HepG2 (cell line): Measurements from ENCODE around the gene CEBPE. TPM values are rescaled to one million over a fixed set of nuclear protein-coding genes. Genes with fewer than 3 reads are reported as not detected.

Experiments used
- AHR ChIP-seq: IDR thresholded peaks from 2 replicates; pipeline ENCODE4 v1.6.1; 2018; ENCODE audit warnings: missing genetic modification reagents, missing compliant biosample characterization
- ASH2L ChIP-seq: fragments of 300-600, 200-600 bp; sonication (generic); IDR thresholded peaks from 2 replicates; pipeline ENCODE4 v1.7.0; 2017; ENCODE audit warnings: low read depth, mild to moderate bottlenecking, moderate library complexity, mixed read lengths, low read length; ENCODE audit not compliant: insufficient read length
- ATRX ChIP-seq: sonication (generic); formaldehyde crosslinking; IDR thresholded peaks from 2 replicates; pipeline ENCODE4 v1.4.0; 2020; ENCODE audit warnings: missing genetic modification reagents, borderline replicate concordance
- DR1 ChIP-seq: sonication (generic); formaldehyde crosslinking; IDR thresholded peaks from 2 replicates; pipeline ENCODE4 v1.8.0; 2021; ENCODE audit warnings: mild to moderate bottlenecking, missing genetic modification reagents, inconsistent platforms
- EED ChIP-seq: sonication (generic); formaldehyde crosslinking; IDR thresholded peaks from 2 replicates; pipeline ENCODE4 v1.5.0; 2020; ENCODE audit warnings: mild to moderate bottlenecking, missing genetic modification reagents
- KDM1A ChIP-seq: IDR thresholded peaks from 2 replicates; pipeline ENCODE4 v1.6.1; 2016; ENCODE audit warnings: missing compliant biosample characterization
- MED13 ChIP-seq: sonication (generic); formaldehyde crosslinking; IDR thresholded peaks from 2 replicates; pipeline ENCODE4 v1.5.0; 2020; ENCODE audit warnings: missing genetic modification reagents
- MEIS1 ChIP-seq: sonication (generic); formaldehyde crosslinking; IDR thresholded peaks from 2 replicates; pipeline ENCODE4 v1.9.0; 2021; ENCODE audit warnings: mild to moderate bottlenecking, missing genetic modification reagents, moderate library complexity, borderline replicate concordance
- NFYB ChIP-seq: sonication (generic); formaldehyde crosslinking; IDR thresholded peaks from 2 replicates; pipeline ENCODE4 v1.4.0; 2020; ENCODE audit warnings: missing genetic modification reagents
- SKI ChIP-seq: fragments of 450-650 bp; IDR thresholded peaks from one replicate; pipeline ENCODE4 v1.6.1; 2018; ENCODE audit warnings: mild to moderate bottlenecking; ENCODE audit not compliant: partially characterized antibody
- SMAD3 ChIP-seq: sonication (generic); formaldehyde crosslinking; IDR thresholded peaks from 2 replicates; pipeline ENCODE4 v1.4.0; 2020; ENCODE audit warnings: missing genetic modification reagents
- SP2 ChIP-seq: sonication (generic); formaldehyde crosslinking; IDR thresholded peaks from 2 replicates; pipeline ENCODE4 v1.5.1; 2020; ENCODE audit warnings: mild to moderate bottlenecking, missing genetic modification reagents
- TBL1XR1 ChIP-seq: fragments of 150-350 bp; IDR thresholded peaks from 2 replicates; pipeline ENCODE4 v1.6.1; 2014; ENCODE audit warnings: borderline replicate concordance, low read length; ENCODE audit not compliant: partially characterized antibody
- TBX3 ChIP-seq: fragments of 450-650 bp; IDR thresholded peaks from 2 replicates; pipeline ENCODE4 v1.6.1; 2017; ENCODE audit warnings: antibody characterized with exemption, mild to moderate bottlenecking, inconsistent platforms, borderline replicate concordance
- ZEB1 ChIP-seq: IDR thresholded peaks from 2 replicates; pipeline ENCODE4 v1.6.1; 2012; ENCODE audit warnings: mild to moderate bottlenecking, low read depth, inconsistent platforms; ENCODE audit not compliant: insufficient replicate concordance
- ZFP37 ChIP-seq: sonication (generic); formaldehyde crosslinking; IDR thresholded peaks from 2 replicates; pipeline ENCODE4 v1.4.0; 2020; ENCODE audit warnings: missing genetic modification reagents, borderline replicate concordance
- ZNF253 ChIP-seq: sonication (generic); formaldehyde crosslinking; IDR thresholded peaks from 2 replicates; pipeline ENCODE4 v1.8.0; 2022; ENCODE audit warnings: mild to moderate bottlenecking, missing genetic modification reagents, borderline replicate concordance
- ZNF501 ChIP-seq: sonication (generic); formaldehyde crosslinking; IDR thresholded peaks from 2 replicates; pipeline ENCODE4 v1.5.1; 2020; ENCODE audit warnings: mild to moderate bottlenecking, moderate library complexity, missing genetic modification reagents
- ZNF615 ChIP-seq: sonication (generic); formaldehyde crosslinking; IDR thresholded peaks from 2 replicates; pipeline ENCODE4 v1.5.0; 2020; ENCODE audit warnings: mild to moderate bottlenecking, missing genetic modification reagents, borderline replicate concordance
- ZNF761 ChIP-seq: sonication (generic); formaldehyde crosslinking; conservative IDR thresholded peaks from 2 replicates; pipeline ENCODE4 v1.4.0; 2020; ENCODE audit warnings: mild to moderate bottlenecking, missing genetic modification reagents
- polyA plus RNA-seq, 8 experiments: library from polyadenylated mRNA; depleted of rRNA in 3 of 8; stranded (reverse) in 7 of 8; unstranded in 1 of 8; fragments of >200 nt; fragmentation: Illumina TruSeq in 4 of 8; extraction: Trizol in 4 of 8; gene quantifications; 2 replicates each; pipeline versions ENCODE4 v1.2.1 to v1.2.3, GENCODE V29; 2011 to 2016; ENCODE audit warnings: low read depth in 4 of 8, missing spikeins in 1 of 8, mixed read lengths in 1 of 8; ENCODE audit not compliant: insufficient read depth in 1 of 8
- total RNA-seq, 5 experiments: library from RNA; depleted of rRNA; stranded (reverse); fragments of >200 nt; fragmentation: Illumina TruSeq; extraction: Trizol; gene quantifications; 2 replicates each; pipeline ENCODE4 v1.2.3, GENCODE V29; 2016; ENCODE audit warnings: low read depth in 1 of 5
- TF ChIP-seq, protein P1 (sequence below): sonication (generic); formaldehyde crosslinking; IDR thresholded peaks from 2 replicates; pipeline ENCODE4 v1.4.0; 2020; ENCODE audit warnings: missing genetic modification reagents
- TF ChIP-seq, protein P2 (sequence below): IDR thresholded peaks from 2 replicates; pipeline ENCODE4 v1.6.1; 2016; ENCODE audit warnings: low read depth, control low read depth
- TF ChIP-seq, protein P3 (sequence below): sonication (generic); formaldehyde crosslinking; IDR thresholded peaks from 2 replicates; pipeline ENCODE4 v1.5.0; 2020; ENCODE audit warnings: missing genetic modification reagents
- TF ChIP-seq, protein P4 (sequence below): sonication (generic); formaldehyde crosslinking; IDR thresholded peaks from 2 replicates; pipeline ENCODE4 v1.8.1; 2023; ENCODE audit warnings: mild to moderate bottlenecking, missing genetic modification reagents

The CEBPE gene
- total and polyA plus RNA-seq, 2 of the 13 experiments (the other 11 are each of a cell fraction or from before 2014, with no cell fraction given): 0.09 to 0.11 TPM

DNA sequence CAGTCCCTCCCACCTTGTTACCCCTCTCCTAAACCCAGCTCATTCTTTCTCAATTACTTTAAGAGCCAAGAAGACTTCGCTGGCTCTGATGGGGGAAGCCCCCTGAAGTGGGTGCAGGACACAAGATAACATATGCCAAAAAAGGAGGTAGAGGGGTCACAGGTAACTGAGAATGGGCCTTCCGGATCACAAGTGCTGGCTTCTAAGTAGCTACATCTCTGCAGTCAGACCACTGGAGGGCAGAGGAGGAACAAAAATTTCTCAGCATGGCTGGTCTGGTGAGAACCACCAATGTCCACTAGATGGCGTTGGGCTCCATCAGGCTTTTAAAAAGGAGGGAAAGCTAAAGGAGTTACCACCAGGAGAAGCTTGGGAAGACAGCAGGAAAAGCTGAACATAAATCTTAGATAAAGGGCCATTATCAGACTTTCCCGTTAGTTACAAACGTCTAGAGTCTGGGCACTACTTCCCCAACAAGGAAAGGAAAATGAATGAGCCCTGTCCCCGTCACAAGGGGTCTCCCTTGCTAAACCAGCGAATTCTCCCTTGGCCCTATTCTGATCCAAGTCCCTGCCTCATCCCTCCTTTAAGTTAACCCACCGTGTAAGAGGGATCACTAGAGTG is 50.2 kb downstream of the CEBPE start (continued):
- TF ChIP-seq, protein P1, sequence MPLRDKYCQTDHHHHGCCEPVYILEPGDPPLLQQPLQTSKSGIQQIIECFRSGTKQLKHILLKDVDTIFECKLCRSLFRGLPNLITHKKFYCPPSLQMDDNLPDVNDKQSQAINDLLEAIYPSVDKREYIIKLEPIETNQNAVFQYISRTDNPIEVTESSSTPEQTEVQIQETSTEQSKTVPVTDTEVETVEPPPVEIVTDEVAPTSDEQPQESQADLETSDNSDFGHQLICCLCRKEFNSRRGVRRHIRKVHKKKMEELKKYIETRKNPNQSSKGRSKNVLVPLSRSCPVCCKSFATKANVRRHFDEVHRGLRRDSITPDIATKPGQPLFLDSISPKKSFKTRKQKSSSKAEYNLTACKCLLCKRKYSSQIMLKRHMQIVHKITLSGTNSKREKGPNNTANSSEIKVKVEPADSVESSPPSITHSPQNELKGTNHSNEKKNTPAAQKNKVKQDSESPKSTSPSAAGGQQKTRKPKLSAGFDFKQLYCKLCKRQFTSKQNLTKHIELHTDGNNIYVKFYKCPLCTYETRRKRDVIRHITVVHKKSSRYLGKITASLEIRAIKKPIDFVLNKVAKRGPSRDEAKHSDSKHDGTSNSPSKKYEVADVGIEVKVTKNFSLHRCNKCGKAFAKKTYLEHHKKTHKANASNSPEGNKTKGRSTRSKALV (CRISPR knock-in tag): peak; percentile 89
- no peak for TF ChIP-seq ATRX
- TF ChIP-seq TBL1XR1: no peak
- TF ChIP-seq ZNF501: peak; percentile 58; the same call in 1 of the 2 replicates
- no peak for TF ChIP-seq NFYB (CRISPR knock-in tag)
- TF ChIP-seq DR1: no peak
- no peak for TF ChIP-seq ZEB1
- no peak for TF ChIP-seq SP2 (CRISPR knock-in tag)
- no peak for TF ChIP-seq ZNF615
- TF ChIP-seq ASH2L: peak; percentile 88
- TF ChIP-seq ZNF253: no peak
- TF ChIP-seq, protein P2, sequence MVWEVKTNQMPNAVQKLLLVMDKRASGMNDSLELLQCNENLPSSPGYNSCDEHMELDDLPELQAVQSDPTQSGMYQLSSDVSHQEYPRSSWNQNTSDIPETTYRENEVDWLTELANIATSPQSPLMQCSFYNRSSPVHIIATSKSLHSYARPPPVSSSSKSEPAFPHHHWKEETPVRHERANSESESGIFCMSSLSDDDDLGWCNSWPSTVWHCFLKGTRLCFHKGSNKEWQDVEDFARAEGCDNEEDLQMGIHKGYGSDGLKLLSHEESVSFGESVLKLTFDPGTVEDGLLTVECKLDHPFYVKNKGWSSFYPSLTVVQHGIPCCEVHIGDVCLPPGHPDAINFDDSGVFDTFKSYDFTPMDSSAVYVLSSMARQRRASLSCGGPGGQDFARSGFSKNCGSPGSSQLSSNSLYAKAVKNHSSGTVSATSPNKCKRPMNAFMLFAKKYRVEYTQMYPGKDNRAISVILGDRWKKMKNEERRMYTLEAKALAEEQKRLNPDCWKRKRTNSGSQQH: peak; percentile 89
- TF ChIP-seq, protein P3, sequence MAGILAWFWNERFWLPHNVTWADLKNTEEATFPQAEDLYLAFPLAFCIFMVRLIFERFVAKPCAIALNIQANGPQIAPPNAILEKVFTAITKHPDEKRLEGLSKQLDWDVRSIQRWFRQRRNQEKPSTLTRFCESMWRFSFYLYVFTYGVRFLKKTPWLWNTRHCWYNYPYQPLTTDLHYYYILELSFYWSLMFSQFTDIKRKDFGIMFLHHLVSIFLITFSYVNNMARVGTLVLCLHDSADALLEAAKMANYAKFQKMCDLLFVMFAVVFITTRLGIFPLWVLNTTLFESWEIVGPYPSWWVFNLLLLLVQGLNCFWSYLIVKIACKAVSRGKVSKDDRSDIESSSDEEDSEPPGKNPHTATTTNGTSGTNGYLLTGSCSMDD: no peak
- no peak for TF ChIP-seq ZFP37 (CRISPR knock-in tag)
- TF ChIP-seq ZNF761 (CRISPR knock-in tag): no peak
- TF ChIP-seq TBX3: no peak
- TF ChIP-seq EED (CRISPR knock-in tag): 0 out of 2 replicates have a peak, but pooled peaks have one; percentile 2
- peak; percentile 64; the same call in 1 of the 2 replicates for TF ChIP-seq MEIS1 (CRISPR knock-in tag)
- TF ChIP-seq, protein P4, sequence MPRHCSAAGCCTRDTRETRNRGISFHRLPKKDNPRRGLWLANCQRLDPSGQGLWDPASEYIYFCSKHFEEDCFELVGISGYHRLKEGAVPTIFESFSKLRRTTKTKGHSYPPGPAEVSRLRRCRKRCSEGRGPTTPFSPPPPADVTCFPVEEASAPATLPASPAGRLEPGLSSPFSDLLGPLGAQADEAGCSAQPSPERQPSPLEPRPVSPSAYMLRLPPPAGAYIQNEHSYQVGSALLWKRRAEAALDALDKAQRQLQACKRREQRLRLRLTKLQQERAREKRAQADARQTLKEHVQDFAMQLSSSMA (CRISPR knock-in tag): no peak
- no peak for TF ChIP-seq SKI
- no peak for TF ChIP-seq KDM1A (CRISPR knock-in tag)
- no peak for TF ChIP-seq MED13
- TF ChIP-seq SMAD3 (CRISPR knock-in tag): peak; percentile 96
- TF ChIP-seq AHR (CRISPR knock-in tag): no peak
